GM12873 (cell line): ENCODE measurements around the gene KLHL25.

ENCODE experiments used
- TF ChIP-seq, protein P1 (sequence below): IDR thresholded peaks from 2 replicates; pipeline ENCODE4 v1.5.1; 2012; ENCODE audit warnings: low read depth, mild to moderate bottlenecking, moderate library complexity, low read length, control low read depth; ENCODE audit not compliant: insufficient read depth; ENCODE audit errors: missing control alignments

Gene KLHL25

DNA sequence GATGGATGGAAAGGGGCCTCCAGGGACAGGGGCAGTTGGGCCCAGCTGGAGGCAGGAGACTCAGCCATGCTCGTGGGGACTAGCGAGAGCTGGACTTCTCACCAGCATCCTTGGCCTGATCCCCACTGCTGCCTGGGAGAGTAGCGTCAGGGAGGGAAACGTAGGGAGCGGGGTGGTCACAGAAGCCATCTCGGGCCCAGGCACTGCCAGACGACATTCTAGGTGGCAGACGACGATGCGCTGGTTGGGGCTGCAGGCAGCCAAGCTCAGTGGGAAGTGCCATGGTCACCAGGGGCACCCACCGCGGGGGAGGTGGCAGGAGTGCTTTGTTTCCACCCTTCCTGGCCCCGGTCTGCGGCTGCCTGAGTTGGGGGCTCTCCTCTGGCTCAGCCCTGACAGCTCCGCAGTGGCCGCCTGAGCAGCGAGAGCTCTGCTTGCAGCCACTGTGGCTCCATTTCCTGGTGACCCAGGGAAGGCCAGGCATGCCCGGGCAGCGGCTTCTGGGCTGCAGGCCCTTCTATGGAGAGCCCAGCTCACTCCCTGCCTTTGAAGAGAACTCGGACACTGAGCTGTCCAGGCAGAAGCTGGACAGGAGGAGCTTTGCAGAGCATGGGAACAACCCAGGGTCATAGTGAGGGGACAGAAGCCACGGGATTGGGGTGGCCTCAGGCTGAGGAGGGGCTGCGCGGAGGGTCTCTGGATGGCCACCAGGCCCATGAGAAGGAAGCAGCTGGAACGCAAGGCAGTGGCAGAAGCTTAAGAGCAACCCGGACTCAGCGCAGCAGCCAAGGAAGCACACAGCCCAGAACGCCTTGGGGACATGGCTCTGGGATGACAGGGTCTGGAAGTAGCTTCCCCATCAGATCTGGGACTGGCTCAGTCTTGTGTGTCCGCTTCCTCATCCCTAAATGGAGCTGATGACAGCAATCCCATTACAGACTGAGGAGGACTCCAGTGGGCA lies 30.8 kb downstream of the KLHL25 start:
- TF ChIP-seq, protein P1, sequence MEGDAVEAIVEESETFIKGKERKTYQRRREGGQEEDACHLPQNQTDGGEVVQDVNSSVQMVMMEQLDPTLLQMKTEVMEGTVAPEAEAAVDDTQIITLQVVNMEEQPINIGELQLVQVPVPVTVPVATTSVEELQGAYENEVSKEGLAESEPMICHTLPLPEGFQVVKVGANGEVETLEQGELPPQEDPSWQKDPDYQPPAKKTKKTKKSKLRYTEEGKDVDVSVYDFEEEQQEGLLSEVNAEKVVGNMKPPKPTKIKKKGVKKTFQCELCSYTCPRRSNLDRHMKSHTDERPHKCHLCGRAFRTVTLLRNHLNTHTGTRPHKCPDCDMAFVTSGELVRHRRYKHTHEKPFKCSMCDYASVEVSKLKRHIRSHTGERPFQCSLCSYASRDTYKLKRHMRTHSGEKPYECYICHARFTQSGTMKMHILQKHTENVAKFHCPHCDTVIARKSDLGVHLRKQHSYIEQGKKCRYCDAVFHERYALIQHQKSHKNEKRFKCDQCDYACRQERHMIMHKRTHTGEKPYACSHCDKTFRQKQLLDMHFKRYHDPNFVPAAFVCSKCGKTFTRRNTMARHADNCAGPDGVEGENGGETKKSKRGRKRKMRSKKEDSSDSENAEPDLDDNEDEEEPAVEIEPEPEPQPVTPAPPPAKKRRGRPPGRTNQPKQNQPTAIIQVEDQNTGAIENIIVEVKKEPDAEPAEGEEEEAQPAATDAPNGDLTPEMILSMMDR = no peak

DNA sequence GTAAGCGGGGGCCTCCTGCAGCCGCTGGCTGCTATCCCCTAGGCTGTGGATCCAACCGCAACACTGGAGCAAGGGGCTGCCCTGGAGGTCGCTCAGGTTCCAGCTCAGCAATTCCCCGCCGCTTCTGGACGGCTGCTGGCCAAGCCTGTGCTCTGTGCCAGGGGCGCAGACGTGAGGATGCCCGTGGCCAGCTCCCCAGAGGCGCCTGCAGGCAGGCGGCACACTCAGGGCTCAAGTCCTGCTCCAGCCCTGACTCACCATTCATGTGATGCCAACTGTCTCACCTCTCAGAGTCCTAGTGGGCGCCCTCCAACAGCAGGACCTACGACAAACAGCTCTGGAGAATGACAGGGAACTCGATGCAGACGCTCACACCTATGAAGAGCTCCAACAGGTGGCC lies 31.6 kb downstream of the KLHL25 start:
- TF ChIP-seq, protein P1 = no peak

DNA sequence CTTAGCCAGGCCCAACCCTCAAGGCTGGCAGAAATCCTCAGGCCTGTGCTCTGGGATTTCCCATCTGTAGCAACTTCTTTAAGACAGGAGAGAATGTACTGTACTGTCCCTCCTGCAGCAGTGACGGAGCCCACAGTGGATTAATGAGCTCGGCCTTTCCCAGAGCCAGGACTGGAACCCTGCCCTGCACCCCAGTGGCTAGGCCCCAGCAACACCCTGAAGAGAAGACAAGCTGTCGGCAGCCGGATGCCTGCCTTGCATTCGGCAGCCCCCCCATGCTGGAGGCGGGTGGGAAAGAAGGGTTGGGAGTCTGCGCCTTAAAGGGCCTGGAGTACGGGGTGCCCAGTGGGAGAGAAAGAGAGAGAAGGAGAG lies 32.0 kb downstream of the KLHL25 start:
- TF ChIP-seq, protein P1 = no peak

DNA sequence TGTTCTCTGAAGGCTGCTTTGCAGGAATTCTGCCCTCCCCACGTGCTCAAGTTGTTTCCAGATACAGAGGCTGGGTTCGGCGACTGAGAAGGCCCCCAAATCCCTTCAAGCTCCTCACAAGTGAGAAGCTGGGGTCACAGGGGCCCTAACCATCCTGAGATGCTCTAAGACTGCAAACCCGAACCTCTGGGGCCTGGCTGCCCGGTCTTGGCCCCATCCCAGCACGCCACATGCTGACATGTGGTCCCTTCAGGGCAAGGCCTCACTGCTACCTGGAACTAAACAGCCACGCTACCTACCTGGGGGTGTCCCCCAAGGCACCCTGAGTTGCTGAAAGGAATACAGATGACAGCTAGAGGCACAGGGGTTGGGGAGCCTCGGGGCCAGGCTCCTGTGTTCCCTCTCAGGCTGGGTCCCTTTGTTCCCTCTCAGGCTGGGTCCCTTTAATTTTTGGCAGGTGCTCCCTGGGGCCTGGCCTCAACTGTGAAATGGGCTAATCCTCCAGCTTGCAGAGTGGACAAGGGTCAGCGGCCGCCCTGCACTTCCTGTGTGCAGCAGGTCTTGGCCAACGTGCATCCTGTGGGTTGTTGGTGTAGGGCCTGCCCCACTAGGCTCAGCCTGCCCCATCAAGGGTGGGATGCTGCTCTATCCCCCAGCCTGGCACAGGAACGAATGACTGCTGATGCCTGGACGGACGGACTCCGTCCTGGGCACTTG lies 32.5 kb downstream of the KLHL25 start:
- TF ChIP-seq, protein P1 = no peak

DNA sequence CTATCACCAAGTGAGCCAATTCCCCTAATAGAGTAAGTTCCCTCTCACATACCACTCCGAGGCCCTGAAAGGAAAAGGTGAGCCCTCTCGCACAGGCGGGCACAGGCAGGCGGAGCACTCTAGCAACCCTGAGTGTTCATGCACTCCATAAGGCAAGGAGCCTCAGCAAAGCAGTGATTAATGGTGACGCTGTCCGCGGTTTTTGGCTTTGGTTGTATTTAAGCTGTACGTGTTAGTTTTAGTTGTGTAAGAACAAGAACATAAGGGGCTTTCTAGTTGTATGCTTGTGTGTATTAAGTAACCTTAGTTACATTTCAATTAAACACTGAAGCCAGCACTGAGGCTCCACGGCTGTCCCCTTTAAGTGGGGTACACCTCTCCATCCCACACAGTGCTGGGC lies 33.1 kb downstream of the KLHL25 start:
- TF ChIP-seq, protein P1 = no peak

DNA sequence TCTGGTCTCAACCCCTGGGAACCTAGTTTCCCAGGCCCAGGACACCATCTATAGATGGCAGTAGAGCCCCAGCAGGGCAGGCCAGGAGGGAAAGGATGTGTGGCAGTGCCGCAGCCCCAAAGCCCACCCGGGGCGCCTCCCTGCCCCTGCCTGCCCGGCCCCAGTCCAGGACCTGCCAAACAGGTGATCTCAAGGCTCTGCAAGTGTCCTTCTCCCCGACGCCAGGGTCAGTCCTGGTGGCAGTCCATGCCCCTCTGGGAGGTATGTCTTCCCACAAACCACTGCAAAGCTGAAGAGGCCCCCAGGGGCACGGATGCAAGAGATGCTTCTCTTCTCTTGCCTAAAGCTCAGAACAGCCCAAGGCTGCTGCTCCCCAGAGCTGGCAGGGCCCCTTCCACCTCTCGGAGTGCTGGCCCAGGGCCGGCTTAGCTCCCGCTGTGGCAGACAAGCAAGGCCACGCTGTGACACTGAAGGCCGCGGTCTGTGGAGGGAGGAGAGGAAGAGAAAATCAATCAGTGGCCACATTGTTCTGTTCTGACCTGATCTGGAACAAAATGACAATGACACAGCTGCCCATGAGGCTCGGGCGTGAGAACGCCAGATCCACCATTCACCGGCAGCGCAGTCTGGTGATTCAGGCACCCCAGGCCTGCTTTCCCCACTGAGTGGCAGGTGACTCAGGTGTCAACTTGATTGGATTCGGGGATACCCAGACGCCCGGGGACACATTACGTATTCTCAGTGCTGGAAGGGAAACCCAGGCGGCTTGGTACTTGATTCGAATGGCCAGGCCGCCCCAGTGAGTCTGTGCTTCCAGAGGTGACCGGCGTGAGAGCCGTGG lies 34.0 kb downstream of the KLHL25 start:
- TF ChIP-seq, protein P1 = no peak
